Adrenal gland (tissue), 12 donors: ENCODE results near the gene DMTF1. TPM values are rescaled to one million over a fixed set of nuclear protein-coding genes. Genes with fewer than 3 reads are reported as not detected.

Experiments used
- DNase-seq, 7 donors: peaks; one replicate each; pipeline ENCODE4 v3.0.0-alpha.2; 2019 to 2020
- H3K27ac ChIP-seq, 5 donors: fragments of 200-600 bp; sonication (generic) in 4 of 5; 1 replicate in 3 of 5; 2 replicates in 2 of 5; pipeline versions ENCODE4 v1.5.1 to v1.8.0; 2016 to 2020; ENCODE audit warnings: mild to moderate bottlenecking in 1 of 5
- H3K27me3 ChIP-seq: fragments of 200-600 bp; 2 replicates; pipeline ENCODE4 v1.8.0; 2021
- H3K36me3 ChIP-seq, 2 donors: fragments of 200-600 bp; replicated peaks in 1 of 2; 1 replicate in 1 of 2; 2 replicates in 1 of 2; pipeline versions ENCODE4 v1.5.1 to v1.8.0; 2018 to 2022
- H3K4me1 ChIP-seq, 2 donors: fragments of 200-600 bp; replicated peaks in 1 of 2; 1 replicate in 1 of 2; 2 replicates in 1 of 2; pipeline versions ENCODE4 v1.5.1 to v1.8.0; 2018 to 2021
- H3K4me3 ChIP-seq, 4 donors: fragments of 200-600 bp; sonication (generic) in 3 of 4; one replicate each; pipeline ENCODE4 v1.5.1; 2016 to 2018
- H3K9me3 ChIP-seq, 3 donors: fragments of 200-600 bp; sonication (generic) in 1 of 3; replicated peaks in 1 of 3; 1 replicate in 2 of 3; 2 replicates in 1 of 3; pipeline versions ENCODE4 v1.5.1 to v1.8.0; 2016 to 2021
- POLR2A ChIP-seq, 2 donors: fragments of 450-650 bp; IDR thresholded peaks; one replicate each; pipeline ENCODE4 v1.6.1; 2017; ENCODE audit warnings: antibody characterized with exemption in 2 of 2, mild to moderate bottlenecking in 2 of 2, moderate library complexity in 1 of 2
- WGBS, 4 donors: extraction: QIAGEN DNeasy Blood & Tissue Kit in 2 of 4; methylation state at CpG; one replicate each; pipeline versions ENCODE4 v1.1.5 to v1.1.7; 2013 to 2017; 5-methylcytosine and 5-hydroxymethylcytosine counted together
- intact Hi-C, 2 donors: fragments of 100-400 bp; cut with DNase I; formaldehyde crosslinking; loops; one replicate each; pipeline versions ENCODE4 v1.14.1 to v1.15.0; 2022 to 2023
- polyA plus RNA-seq, 3 donors: library from polyadenylated mRNA; stranded (reverse); fragments of 200-250 nt in 2 of 3; fragments of 350-450 nt in 1 of 3; fragmentation: Illumina TruSeq in 1 of 3; extraction: RNeasy Lipid Tissue Mini Kit (QIAGEN cat#74804) in 1 of 3; gene quantifications; one replicate each; pipeline ENCODE4 v1.2.3, GENCODE V29; 2013 to 2014
- total RNA-seq, 9 donors: library from RNA; depleted of rRNA in 4 of 9; stranded (reverse); fragments of >200 nt in 4 of 9; fragments of 120-200 nt in 1 of 9; fragmentation: NEBNext Ultra II Directional in 1 of 9; extraction: Animal tissue kit (Norgen Biotek cat#: 25700) in 1 of 9; gene quantifications; one replicate each; pipeline versions ENCODE4 v1.1.0 to v1.2.4, GENCODE V29; 2013 to 2023
- TF ChIP-seq, protein P1 (sequence below), 6 experiments: fragments of 450-650 bp in 4 of 6; fragments of 200-600 bp in 2 of 6; sonication (generic) in 1 of 6; IDR thresholded peaks; 1 replicate in 5 of 6; 2 replicates in 1 of 6; pipeline versions ENCODE4 v1.5.1 to v1.8.0; 2016 to 2021; ENCODE audit warnings: antibody characterized with exemption in 6 of 6, mild to moderate bottlenecking in 2 of 6, moderate library complexity in 1 of 6
- donor health status: healthy with polysubstance abuse.
- donor health status: Bipolar disorder and iron deficiency.
- donor health status: DM: yes; HTN: yes; CAD: no.
- donor health status: DM: no; HTN: no; CAD: no.
- donor health status: DM: no; HTN: no; CAD: no.
- donor health status: DM: yes; HTN: yes; CAD: no.

The DMTF1 gene
- total and polyA plus RNA-seq, 12 donors, result 17.1 to 149 (median 50.2) TPM

GRCh38 chr7:87213811-87214210 is 61.6 kb downstream of the DMTF1 start:
- H3K36me3 ChIP-seq, result no peaks in the 10 kb centered on the region
- H3K9me3 ChIP-seq, result no peaks in the 10 kb centered on the region
- no peak overlapping the region for H3K4me3 ChIP-seq
- WGBS, 4 donors, result 67 to 74% (median 71%) methylated on average over 2 of the region's 2 CpGs
- no peak for DNase-seq
- no peak for TF ChIP-seq POLR2A (IDR thresholded peaks at IDR 0.05)
- TF ChIP-seq, protein P1, sequence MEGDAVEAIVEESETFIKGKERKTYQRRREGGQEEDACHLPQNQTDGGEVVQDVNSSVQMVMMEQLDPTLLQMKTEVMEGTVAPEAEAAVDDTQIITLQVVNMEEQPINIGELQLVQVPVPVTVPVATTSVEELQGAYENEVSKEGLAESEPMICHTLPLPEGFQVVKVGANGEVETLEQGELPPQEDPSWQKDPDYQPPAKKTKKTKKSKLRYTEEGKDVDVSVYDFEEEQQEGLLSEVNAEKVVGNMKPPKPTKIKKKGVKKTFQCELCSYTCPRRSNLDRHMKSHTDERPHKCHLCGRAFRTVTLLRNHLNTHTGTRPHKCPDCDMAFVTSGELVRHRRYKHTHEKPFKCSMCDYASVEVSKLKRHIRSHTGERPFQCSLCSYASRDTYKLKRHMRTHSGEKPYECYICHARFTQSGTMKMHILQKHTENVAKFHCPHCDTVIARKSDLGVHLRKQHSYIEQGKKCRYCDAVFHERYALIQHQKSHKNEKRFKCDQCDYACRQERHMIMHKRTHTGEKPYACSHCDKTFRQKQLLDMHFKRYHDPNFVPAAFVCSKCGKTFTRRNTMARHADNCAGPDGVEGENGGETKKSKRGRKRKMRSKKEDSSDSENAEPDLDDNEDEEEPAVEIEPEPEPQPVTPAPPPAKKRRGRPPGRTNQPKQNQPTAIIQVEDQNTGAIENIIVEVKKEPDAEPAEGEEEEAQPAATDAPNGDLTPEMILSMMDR (IDR thresholded peaks at IDR 0.05), result no peak
- H3K27ac ChIP-seq, result no peak overlapping the region
- H3K27me3 ChIP-seq, result no peaks in the 10 kb centered on the region
- H3K4me1 ChIP-seq, result peaks cover 6 to 17% of the 10 kb centered on the region in 2 donors
- intact Hi-C loops, result loop anchor here in 1 of 2 donors (10.0 kb wide), 1 partner anchor 49 kb away; no protein-coding TSS in a partner anchor

DNA sequence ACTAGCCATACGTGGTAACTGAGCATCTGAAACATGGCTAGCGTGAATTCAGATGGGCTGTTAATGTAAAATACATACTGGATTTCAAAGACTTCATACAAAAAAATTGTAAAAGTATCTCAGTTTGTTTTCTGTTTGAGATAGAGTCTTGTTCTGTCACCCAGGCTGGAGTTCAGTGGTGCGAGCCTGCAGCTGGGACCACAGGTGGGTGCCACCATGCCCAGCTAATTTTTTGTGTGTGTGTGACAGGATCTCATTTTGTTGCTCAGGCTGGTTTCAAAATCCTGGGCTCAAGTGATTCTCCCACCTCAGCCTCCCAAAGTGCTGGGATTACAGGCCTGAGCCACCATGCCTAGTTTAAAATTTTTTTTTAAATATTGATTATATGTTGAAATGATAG is 62.8 kb downstream of the DMTF1 start:
- TF ChIP-seq, protein P1 (IDR thresholded peaks at IDR 0.05), result no peak
- no peak for TF ChIP-seq POLR2A (IDR thresholded peaks at IDR 0.05)
- Histone ChIP-seq H3K9me3 (no peaks in the 10 kb centered on the region), H3K27me3 (no peaks in the 10 kb centered on the region), H3K36me3 (no peaks in the 10 kb centered on the region), H3K4me1 (peaks cover 6 to 19% of the 10 kb centered on the region in 2 donors), H3K27ac (no peak overlapping the region), H3K4me3 (no peak overlapping the region)
- intact Hi-C loops, result loop anchor here in 1 of 2 donors (10.0 kb wide), 1 partner anchor 50 kb away; no protein-coding TSS in a partner anchor
- 98 to 100% (median 98%) methylated on average over 3 of the region's 3 CpGs for WGBS, 4 donors
- no peak for DNase-seq

DNA sequence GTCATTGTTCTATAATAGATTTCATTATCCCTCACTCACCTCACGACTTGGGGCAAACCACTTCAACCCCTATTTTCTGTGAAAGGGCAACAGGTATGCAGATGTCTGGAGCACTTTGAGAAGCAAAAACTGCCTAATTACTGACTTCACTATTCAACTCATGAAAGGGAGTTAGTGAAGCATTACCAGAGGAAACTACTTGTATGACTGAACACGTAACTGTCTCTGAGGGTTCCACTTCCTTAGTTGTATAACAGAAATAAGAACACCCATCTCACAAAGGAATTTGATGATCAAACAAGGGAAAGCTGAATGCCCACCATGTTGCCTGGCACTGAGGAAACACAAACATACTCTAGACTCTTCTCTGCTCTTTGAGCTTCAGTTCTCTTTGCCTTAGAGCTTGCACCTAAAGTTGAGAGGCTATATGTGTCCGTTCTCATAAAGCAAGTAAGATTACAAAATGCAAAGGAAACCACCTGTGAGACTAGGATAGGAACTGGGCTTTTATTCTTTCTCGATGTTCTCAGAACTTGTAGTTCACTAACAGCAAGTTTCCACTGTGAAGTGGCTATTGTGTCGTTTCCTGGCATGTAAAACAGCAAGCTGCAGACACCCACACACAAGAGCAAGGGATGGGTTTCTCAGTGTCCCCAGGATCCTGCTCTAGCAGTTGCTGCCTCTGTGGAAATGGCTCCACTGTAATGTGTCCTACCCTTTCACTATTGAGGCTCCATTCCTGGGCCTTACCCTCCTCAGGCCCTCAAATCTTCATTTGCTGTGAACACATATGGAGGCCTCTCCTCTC is 64.7 kb downstream of the DMTF1 start:
- Histone ChIP-seq H3K27me3 (no peaks in the 10 kb centered on the region), H3K9me3 (no peaks in the 10 kb centered on the region), H3K27ac (no peak overlapping the region), H3K4me1 (peaks cover 13 to 27% of the 10 kb centered on the region in 2 donors), H3K4me3 (no peak overlapping the region), H3K36me3 (no peaks in the 10 kb centered on the region)
- intact Hi-C loops, result loop anchor here in 1 of 2 donors (10.0 kb wide), 1 partner anchor 52 kb away; no protein-coding TSS in a partner anchor
- 73 to 83% (median 76%) methylated on average over 5 of the region's 5 CpGs for WGBS, 4 donors
- DNase-seq, result no peak
- TF ChIP-seq, protein P1 (IDR thresholded peaks at IDR 0.05), result no peak
- TF ChIP-seq POLR2A (IDR thresholded peaks at IDR 0.05), result no peak

DNA sequence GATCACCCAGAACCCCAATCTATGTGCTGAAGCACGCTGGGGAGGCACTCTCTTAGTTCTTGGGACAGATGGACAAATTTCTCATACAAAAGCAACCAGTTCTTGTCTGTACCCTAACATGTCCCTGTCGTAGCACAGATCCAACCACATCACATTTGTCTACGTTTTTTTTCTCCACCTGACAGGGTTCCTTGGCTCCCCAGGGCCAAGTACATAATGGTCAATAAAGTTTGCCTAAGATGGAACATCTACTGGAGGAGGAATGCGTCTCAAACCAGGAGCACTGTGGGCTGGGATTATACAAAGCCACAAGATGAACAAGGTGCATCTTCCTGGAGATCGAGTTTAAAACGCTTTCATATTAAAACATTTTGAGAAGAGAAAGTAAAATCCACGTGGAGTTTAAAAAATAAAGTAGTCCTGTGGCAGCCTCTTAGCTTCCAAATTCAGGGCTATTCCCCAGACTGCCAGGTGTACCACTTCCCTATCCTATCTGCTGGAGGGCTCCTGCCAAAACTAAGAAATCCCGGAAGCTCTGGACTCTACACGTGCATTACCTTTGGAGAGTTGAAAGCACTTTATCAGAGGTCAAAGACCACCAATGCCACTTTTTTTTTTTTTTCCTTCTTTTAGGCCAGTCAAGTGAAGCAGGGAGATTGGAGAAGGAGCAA is 65.9 kb downstream of the DMTF1 start:
- peak overlapping the region in 2 of 5 donors; percentile 81 to 85 for H3K27ac ChIP-seq
- DNase-seq, result no peak
- H3K36me3 ChIP-seq, result no peaks in the 10 kb centered on the region
- intact Hi-C loops, result loop anchor here in 1 of 2 donors (10.0 kb wide), 1 partner anchor 53 kb away; no protein-coding TSS in a partner anchor
- no peaks in the 10 kb centered on the region for H3K9me3 ChIP-seq
- peak overlapping the region in 2 of 4 donors; percentile 72 to 81 for H3K4me3 ChIP-seq
- WGBS, 4 donors, result 76 to 80% (median 77%) methylated on average over 9 of the region's 9 CpGs
- no peak for TF ChIP-seq POLR2A (IDR thresholded peaks at IDR 0.05)
- TF ChIP-seq, protein P1 (IDR thresholded peaks at IDR 0.05), result no peak
- peaks cover 13 to 27% of the 10 kb centered on the region in 2 donors for H3K4me1 ChIP-seq
- H3K27me3 ChIP-seq, result no peaks in the 10 kb centered on the region
